ENCODE data around the gene NPAS2.

NPAS2 gene

GRCh38 chr2:100796499-100797100 lies 23.3 kb upstream of the NPAS2 start:
- DNase-seq, result no peak

GRCh38 chr2:100799686-100800085 lies 20.3 kb upstream of the NPAS2 start:
- DNase-seq, result no peak

- no peak for DNase-seq
Measured at GRCh38 chr2:100800915-100801314, 19.0 kb upstream of the NPAS2 start.

GRCh38 chr2:100801402-100801801 lies 18.5 kb upstream of the NPAS2 start:
- DNase-seq, result no peak

- DNase-seq, result no peak
Measured at GRCh38 chr2:100802066-100802465, 17.9 kb upstream of the NPAS2 start.

DNA sequence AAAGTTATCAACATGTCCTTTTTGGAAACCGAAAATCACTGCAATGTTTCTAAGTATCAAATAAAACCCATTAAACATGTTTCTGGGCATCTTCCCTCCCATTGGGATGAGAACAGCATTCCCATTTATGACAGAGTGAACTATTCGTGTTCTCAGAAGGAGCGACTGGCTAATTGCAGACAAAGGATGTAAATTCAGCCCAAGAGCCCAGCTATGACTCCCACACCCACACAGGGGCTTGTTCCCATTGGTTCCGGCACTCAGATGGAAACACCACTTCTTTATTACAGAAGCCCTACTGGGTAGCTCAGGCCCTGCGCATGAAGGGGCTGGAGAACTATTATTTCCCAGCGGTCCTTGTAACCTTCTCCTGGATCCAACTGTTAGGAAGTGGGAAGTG lies 16.6 kb upstream of the NPAS2 start:
- DNase-seq, result no peak

DNA sequence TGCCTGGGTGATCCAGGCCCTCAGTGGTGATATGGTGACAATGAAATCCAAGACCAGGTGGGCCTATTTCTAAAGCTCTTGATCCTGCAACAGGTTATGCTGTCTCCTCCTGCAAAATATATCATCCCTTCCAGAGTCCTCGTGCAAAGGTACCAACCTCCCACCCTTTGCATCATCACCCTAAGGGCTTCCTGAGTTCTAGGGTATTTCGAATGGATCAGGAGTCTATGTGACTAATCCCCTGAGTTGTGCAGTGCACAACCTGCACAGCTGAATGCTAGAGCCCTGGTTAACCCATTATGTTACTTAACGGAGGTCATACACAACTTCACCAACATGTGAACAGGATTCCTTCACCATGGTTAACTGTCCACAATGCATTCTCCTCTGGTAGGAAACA lies 13.4 kb upstream of the NPAS2 start:
- no peak for DNase-seq

DNA sequence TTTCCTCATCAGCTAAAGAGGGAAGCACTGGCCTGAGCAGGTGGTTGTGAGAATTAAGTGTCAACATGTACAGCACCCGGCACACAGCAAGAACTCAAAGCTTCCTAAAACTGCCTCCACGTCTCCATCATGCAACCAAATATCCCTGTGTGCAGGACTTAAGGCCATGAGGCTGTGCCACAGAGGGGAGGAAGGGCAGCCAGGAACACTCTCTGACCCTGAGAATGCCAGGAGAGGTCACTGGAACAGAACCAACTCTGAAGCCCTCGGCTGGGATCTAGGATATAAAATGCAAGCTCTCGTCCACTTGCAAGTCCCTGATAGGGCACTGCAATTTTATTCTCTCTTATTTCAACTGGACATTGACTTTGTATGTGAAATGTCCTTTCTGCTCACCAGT lies 12.2 kb upstream of the NPAS2 start:
- DNase-seq, result no peak

- no peak for DNase-seq
Measured at GRCh38 chr2:100808582-100808981, 11.4 kb upstream of the NPAS2 start.

- DNase-seq, result no peak
Measured at GRCh38 chr2:100809506-100809905, 10.4 kb upstream of the NPAS2 start.

- DNase-seq, result no peak
Measured at GRCh38 chr2:100810603-100811145, 9.3 kb upstream of the NPAS2 start.

- no peak for DNase-seq
Measured at GRCh38 chr2:100812116-100812515, 7.8 kb upstream of the NPAS2 start.

- DNase-seq, result no peak
Measured at GRCh38 chr2:100812573-100812972, 7.4 kb upstream of the NPAS2 start.

DNA sequence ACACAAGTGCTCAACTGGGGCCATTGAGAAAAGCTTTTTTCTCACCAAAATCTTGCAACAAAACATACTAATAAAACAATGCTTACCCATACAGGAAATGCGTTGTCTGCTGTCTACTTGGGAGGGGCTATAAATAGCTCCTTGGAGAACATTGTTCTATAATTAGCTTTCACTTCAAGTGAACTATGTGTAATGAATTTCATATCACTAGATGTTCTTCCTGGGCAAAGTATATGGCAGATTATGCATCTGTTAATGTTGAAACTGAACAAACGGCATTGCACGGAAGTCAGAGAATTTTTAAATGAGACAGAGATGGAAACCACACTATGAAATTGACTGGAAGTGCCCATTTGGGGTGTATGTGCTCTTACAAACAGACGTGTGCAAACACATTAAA lies 6.4 kb upstream of the NPAS2 start:
- no peak for DNase-seq

DNA sequence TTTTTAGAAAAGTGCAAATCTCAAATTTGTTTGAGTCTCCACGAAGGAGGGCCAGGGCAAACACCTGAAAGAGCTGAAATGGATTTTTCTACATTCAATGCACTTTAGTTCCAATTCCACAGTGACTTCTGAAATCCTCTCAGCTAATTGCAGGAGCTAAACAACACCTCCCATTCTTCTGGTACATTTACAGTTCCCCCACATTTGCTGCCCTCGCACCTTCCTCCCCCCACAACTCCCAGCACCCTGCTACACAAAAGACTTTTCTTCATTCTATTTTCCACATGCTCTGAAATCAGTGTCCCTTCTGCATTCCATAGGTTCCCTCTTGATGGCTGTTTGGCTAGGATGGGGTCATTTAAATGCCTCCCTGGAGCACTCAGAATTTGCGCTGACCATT lies 5.9 kb upstream of the NPAS2 start:
- DNase-seq, result no peak

- no peak for DNase-seq
Measured at GRCh38 chr2:100814453-100814852, 5.5 kb upstream of the NPAS2 start.

DNA sequence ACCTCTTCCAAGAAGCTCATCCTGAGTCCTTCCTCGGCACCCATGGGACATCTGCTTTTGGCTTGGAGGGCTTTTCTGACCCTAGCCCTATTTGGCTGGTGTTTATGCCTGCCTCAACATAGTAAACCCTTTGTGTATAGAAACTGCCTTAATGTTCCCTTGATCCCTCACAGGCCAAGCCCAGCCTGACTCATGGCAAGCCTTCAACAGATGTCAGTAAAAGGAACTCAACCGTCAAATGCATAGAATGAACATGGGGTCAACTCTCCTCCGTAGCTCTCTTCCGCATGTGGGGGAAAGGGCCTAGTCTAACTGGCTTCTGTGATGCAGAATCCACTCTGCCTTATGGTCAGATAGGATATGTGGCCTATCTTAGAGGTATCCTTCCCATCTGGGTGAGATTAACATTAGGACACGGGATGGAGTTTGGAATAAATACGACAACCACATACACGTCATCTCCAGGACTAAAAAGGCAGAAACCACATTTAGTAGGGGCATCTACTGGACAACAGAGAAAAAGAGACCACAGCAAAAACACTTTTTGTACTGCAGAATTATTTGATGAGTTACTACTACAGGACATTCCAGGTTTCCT lies 2.5 kb upstream of the NPAS2 start:
- DNase-seq, result no peak

- DNase-seq, result no peak
Measured at GRCh38 chr2:100818003-100818605, 1.8 kb upstream of the NPAS2 start.

- DNase-seq, result peak in 1 of 3 donors; percentile 27
Measured at GRCh38 chr2:100818606-100819369, 1.2 kb upstream of the NPAS2 start.

DNA sequence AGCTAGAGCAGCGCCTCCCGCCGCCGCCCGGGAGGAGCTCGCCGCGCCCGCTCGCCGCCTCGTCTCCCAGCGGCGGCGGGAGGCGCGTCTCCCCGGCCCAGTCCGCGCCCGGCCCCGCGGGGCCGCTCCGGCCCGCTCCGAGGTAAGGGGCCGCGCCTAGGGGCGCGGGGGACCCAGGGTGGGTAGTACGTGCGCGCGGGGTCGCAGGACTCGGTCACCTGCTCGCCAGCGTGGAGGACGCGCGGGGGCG lies 259 bp downstream of the NPAS2 start:
- no peak for DNase-seq

- DNase-seq, result peak in 1 of 3 donors; percentile 5
Measured at GRCh38 chr2:100820523-100821254, 750 bp downstream of the NPAS2 start.

DNA sequence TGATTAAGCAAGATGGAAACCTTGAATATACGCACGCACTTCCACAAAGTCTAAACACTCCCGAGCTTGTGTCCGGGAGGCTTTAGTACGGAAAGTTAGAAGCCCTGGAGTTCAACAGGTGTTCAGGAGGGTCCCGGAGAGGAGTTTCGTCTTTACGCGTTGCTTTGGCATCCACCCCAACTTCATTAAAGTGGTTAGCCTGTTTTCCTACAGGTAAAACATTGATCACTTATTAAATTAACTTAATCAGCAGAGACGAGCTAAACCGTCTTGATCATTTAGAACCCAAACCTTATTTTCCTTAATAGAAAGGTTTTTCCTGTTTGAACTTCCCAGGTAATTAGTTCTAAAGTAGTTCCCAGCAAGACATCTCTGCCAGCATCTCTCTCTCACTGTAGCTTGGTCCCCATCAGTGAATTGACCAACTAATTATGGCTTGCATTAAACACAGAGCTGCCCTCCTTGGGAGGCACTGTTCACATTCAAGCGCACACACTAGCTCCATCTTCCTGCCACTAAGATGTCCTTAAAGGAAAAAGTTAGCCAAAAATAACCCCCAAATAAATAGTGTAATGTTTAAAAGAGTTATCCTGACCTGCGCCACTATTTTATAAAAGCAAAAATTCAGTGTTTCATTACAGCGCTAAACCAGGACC lies 1.4 kb downstream of the NPAS2 start:
- no peak for DNase-seq

- no peak for DNase-seq
Measured at GRCh38 chr2:100821911-100822265, 1.9 kb downstream of the NPAS2 start.
